GM12878 (cell line): ENCODE data around the gene MLKL.

Experiments used
- CEBPB ChIP-seq, 2 experiments: fragments of 150-350 bp in 1 of 2; IDR thresholded peaks; 2 replicates each; pipeline ENCODE4 v1.6.1; 2012 to 2014; ENCODE audit warnings: low read depth in 2 of 2, low read length in 2 of 2, borderline replicate concordance in 1 of 2, inconsistent platforms in 1 of 2
- CTCF ChIP-seq, 3 experiments: IDR thresholded peaks in 2 of 3; conservative IDR thresholded peaks in 1 of 3; 2 replicates each; pipeline ENCODE4 v1.5.1; 2011; ENCODE audit warnings: low read depth in 3 of 3, low read length in 3 of 3, mild to moderate bottlenecking in 3 of 3, control low read depth in 2 of 3, moderate library complexity in 2 of 3, inconsistent platforms in 1 of 3, mixed read lengths in 1 of 3; ENCODE audit not compliant: control insufficient read depth in 2 of 3, insufficient read depth in 1 of 3; ENCODE audit errors: extremely low read depth in 1 of 3
- EGR1 ChIP-seq, 2 experiments: IDR thresholded peaks; 1 replicate in 1 of 2; 2 replicates in 1 of 2; pipeline ENCODE4 v1.6.1; 2011 to 2012; ENCODE audit warnings: low read depth in 2 of 2, low read length in 2 of 2, borderline replicate concordance in 1 of 2, mild to moderate bottlenecking in 1 of 2, moderate library complexity in 1 of 2
- EP300 ChIP-seq, 2 experiments: fragments of 150-350 bp in 1 of 2; IDR thresholded peaks; 2 replicates each; pipeline ENCODE4 v1.6.1; 2011 to 2012; ENCODE audit warnings: low read depth in 2 of 2, low read length in 2 of 2, borderline replicate concordance in 1 of 2, improper control_type of control experiment in 1 of 2, inconsistent platforms in 1 of 2; ENCODE audit not compliant: control insufficient read depth in 1 of 2
- REST ChIP-seq: IDR thresholded peaks from 2 replicates; pipeline ENCODE4 v1.6.1; 2012; ENCODE audit warnings: mild to moderate bottlenecking, low read depth, low read length
- YY1 ChIP-seq: IDR thresholded peaks from 2 replicates; pipeline ENCODE4 v1.6.1; 2011; ENCODE audit warnings: low read depth, mild to moderate bottlenecking, low read length

- TF ChIP-seq YY1 (no peak), CEBPB (IDR thresholded peaks at IDR 0.05; ENCODE audit: borderline replicate concordance in 1 of 2, low read depth in 2 of 2, low read length in 2 of 2) (no peak), EP300 (IDR thresholded peaks at IDR 0.05; ENCODE audit: borderline replicate concordance in 1 of 2, control insufficient read depth in 1 of 2, low read depth in 2 of 2, low read length in 2 of 2) (no peak), REST (no peak), EGR1 (IDR thresholded peaks at IDR 0.05; ENCODE audit: borderline replicate concordance in 1 of 2, low read depth in 2 of 2, low read length in 2 of 2) (no peak), CTCF (IDR thresholded peaks at IDR 0.05 in 2 of 3, conservative IDR thresholded peaks at IDR 0.05 in 1 of 3; ENCODE audit: control insufficient read depth in 2 of 3, extremely low read depth in 1 of 3, insufficient read depth in 1 of 3, low read depth in 3 of 3, low read length in 3 of 3) (no peak)
These were observed 41.4 kb upstream of the MLKL start for GRCh38 chr16:74742051-74742481.
